ENCODE measurements around the gene PRKAR1B.

GRCh38 chr7:516216-516605 is 210.9 kb downstream of the PRKAR1B start:
- TF ChIP-seq CTCF (IDR thresholded peaks at IDR 0.05): no peak
- TF ChIP-seq EZH2 (IDR thresholded peaks at IDR 0.05; ENCODE audit: borderline replicate concordance, insufficient read depth, low read depth, low read length, poor library complexity, severe bottlenecking): no peak

All from B cell (primary cell).